AG09309 (cell line): ENCODE data around the gene ZNF208.
"Not testable (repeated sequence)": the region's sequence is repeated elsewhere in the genome, so short reads cannot be mapped to it uniquely, and the experiment has no call there.

Experiments used
- DNase-seq: peaks from one replicate; pipeline ENCODE4 v3.0.0-alpha.2; 2010; ENCODE audit warnings: low read depth
- H3K4me3 ChIP-seq: 2 replicates; pipeline ENCODE4 v1.5.1; 2011; ENCODE audit warnings: mild to moderate bottlenecking, low read depth, low read length, moderate library complexity; ENCODE audit not compliant: control insufficient read depth
- CTCF ChIP-seq: IDR thresholded peaks from 2 replicates; pipeline ENCODE4 v1.5.1; 2011; ENCODE audit warnings: mild to moderate bottlenecking, low read depth, low read length, inconsistent platforms; ENCODE audit not compliant: insufficient read depth, control insufficient read depth; ENCODE audit errors: missing control alignments

ZNF208 gene

GRCh38 chr19:22010437-22011143 is at the start of gene ZNF208:
Gene ZNF208 (minus strand): TSS chr19:22010943. CDS start chr19:22010794, 149 bp downstream.
- not testable (repeated sequence) for H3K4me3 ChIP-seq

GRCh38 chr19:22052644-22053013 is 41.9 kb upstream of the ZNF208 start:
- no peak for TF ChIP-seq CTCF
- peak overlapping the region; percentile 42 for H3K4me3 ChIP-seq
- DNase-seq: no peak

More at GRCh38 chr19:22010437-22011143, at the start of gene ZNF208:
- DNase-seq: not testable (repeated sequence)

- H3K4me3 ChIP-seq: not testable (repeated sequence)
Measured at GRCh38 chr19:22041151-22041550, 30.4 kb upstream of the ZNF208 start.

GRCh38 chr19:22030680-22031079 is 19.9 kb upstream of the ZNF208 start:
- no peak overlapping the region for H3K4me3 ChIP-seq
- no peak for TF ChIP-seq CTCF
- DNase-seq: no peak

More at GRCh38 chr19:22041151-22041550, 30.4 kb upstream of the ZNF208 start:
- DNase-seq: not testable (repeated sequence)

- no peak for DNase-seq
- no peak overlapping the region for H3K4me3 ChIP-seq
- TF ChIP-seq CTCF: no peak
Measured at GRCh38 chr19:22026687-22027086, 15.9 kb upstream of the ZNF208 start.

- H3K4me3 ChIP-seq, DNase-seq: not testable (repeated sequence)
Measured at GRCh38 chr19:22025539-22025938, 14.8 kb upstream of the ZNF208 start.

GRCh38 chr19:21970466-21970865 is 40.3 kb downstream of the ZNF208 start:
- no peak for DNase-seq
- H3K4me3 ChIP-seq: no peak overlapping the region
- no peak for TF ChIP-seq CTCF

GRCh38 chr19:21947775-21948174 is 63.0 kb downstream of the ZNF208 start:
- TF ChIP-seq CTCF: no peak
- H3K4me3 ChIP-seq: no peak overlapping the region
- no peak for DNase-seq

GRCh38 chr19:21940684-21941083 is 70.1 kb downstream of the ZNF208 start:
- H3K4me3 ChIP-seq: no peak overlapping the region
- no peak for DNase-seq
- no peak for TF ChIP-seq CTCF
